ENCODE data around the gene IDI2.

The IDI2 gene

GRCh38 chr10:976316-976715 lies 49.3 kb downstream of the IDI2 start:
- no peak for DNase-seq

DNA sequence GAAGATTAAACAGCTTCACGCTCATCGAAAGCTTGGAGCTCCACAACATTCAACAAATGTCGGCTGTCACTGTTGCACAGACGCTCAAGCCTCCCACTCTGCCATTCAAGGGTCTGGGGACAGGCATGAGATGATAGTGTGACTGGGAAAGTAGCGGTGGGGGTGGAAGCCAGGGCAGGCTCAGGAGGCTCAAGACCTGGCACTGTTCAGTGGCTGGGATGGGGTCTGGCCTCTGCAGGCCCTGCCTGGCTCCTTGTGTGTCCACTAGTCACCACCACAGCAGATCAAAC lies 50.9 kb downstream of the IDI2 start:
- no peak for DNase-seq

DNA sequence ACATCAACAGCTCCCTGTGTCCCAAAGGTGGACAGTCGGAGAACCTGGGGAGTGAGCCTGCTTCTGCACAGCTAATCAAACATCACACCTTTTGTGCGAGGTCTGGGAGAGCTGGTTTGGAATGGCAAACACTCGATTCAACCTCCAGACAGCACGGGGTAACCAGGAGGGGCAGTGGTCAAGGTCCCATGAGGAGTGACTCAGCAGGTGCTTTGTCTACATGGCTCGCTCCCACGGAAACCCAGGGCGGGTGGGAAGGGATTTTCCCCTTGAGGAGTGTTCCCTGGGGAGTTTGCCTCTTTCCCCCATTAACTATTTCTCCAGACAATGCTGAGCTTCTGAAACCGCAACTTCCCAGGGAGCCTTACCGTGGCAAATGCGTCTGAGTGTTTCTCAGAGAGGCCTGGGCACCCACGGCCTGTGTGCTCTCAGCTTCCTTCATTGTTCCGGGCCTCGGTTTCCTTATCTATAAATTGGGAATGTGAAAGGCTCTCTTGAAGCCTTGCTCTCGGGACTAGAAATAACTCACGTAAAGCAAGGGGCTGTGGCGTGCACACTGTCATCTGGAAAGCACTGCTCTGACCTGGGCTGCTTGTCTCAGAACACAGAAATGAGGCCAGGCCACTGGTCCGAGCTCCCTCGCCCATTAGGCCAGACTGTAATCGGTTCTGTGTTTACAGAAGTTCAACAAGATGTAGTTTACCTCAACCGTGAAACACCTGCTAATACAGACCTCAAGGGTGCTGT lies 51.4 kb downstream of the IDI2 start:
- DNase-seq = no peak

DNA sequence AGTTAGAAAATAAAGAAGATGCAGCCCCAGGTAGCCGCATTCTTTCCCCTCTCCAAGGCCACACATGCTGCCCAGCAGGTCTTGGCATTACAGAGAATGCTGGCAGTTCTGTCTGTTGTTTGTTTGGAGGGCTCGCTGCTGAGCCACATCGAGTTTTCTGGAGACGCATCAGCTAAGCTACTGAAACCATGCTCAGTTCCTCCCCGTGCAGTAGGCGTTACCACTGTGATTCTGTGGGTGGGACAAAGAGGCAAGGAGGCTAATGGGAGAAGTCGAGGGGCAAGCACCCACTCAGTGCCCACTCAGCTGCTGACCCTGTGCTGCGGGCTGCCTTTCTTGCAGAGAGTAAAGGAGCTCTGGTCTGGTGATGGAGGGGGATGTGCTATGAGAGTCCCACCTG lies 52.9 kb downstream of the IDI2 start:
- no peak for DNase-seq

GRCh38 chr10:971613-972012 lies 54.0 kb downstream of the IDI2 start:
- no peak for DNase-seq

DNA sequence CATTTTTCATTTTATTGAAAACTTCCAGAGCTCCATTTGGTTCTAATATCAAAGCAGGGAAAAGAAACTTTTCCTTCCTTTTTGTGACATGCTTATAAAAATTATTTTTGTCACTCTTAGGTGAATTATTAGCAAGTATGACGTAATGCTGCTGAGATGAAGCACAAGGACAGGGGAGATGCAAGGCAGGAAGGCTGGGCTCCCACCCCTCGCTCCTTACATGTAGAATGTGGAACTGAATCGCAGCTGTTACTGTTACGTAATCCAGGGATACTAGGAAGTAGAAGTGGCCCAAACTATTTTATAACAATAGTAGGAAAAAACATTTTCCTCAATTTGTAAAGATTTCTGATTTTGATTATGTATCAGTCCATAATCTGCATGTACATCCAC lies 54.5 kb downstream of the IDI2 start:
- DNase-seq = no peak

GRCh38 chr10:970311-971149 lies 55.1 kb downstream of the IDI2 start:
- DNase-seq = no peak

- DNase-seq = no peak
Measured at GRCh38 chr10:969473-970150, 56.0 kb downstream of the IDI2 start.

Measured in right forelimb (tissue), 1 donor.